A549 (cell line): ENCODE data around the gene ZNF717.

Experiments used
- CHD2 ChIP-seq: fragments of 150-350 bp; IDR thresholded peaks from 2 replicates; pipeline ENCODE4 v1.6.1; 2014; ENCODE audit warnings: low read length; ENCODE audit not compliant: partially characterized antibody
- CTCF ChIP-seq: fragments of >200 bp; sonication (Bioruptor Twin); formaldehyde crosslinking; IDR thresholded peaks from 3 replicates; pipeline ENCODE4 v1.5.1; 2016
- EP300 ChIP-seq, 2 experiments: fragments of >200 bp; sonication (Bioruptor Twin); formaldehyde crosslinking; IDR thresholded peaks; 2 replicates in 1 of 2; 3 replicates in 1 of 2; pipeline ENCODE4 v1.6.1; 2016 to 2017
- ESRRA ChIP-seq: fragments of 150-350 bp; IDR thresholded peaks from 2 replicates; pipeline ENCODE4 v1.6.1; 2014; ENCODE audit warnings: mild to moderate bottlenecking, low read length, borderline replicate concordance
- MAX ChIP-seq: IDR thresholded peaks from 2 replicates; pipeline ENCODE4 v1.6.1; 2012
- MAZ ChIP-seq: fragments of 150-350 bp; IDR thresholded peaks from 2 replicates; pipeline ENCODE4 v1.6.1; 2014; ENCODE audit warnings: antibody characterized with exemption, low read depth, low read length, borderline replicate concordance
- PBX3 ChIP-seq: IDR thresholded peaks from 2 replicates; pipeline ENCODE4 v1.6.1; 2012
- POLR2A ChIP-seq: IDR thresholded peaks from 2 replicates; pipeline ENCODE4 v1.6.1; 2012; ENCODE audit warnings: mild to moderate bottlenecking, low read length
- RAD21 ChIP-seq, 2 experiments: fragments of >200 bp in 1 of 2; sonication (Bioruptor Twin) in 1 of 2; formaldehyde crosslinking in 1 of 2; IDR thresholded peaks in 1 of 2; conservative IDR thresholded peaks in 1 of 2; 2 replicates in 1 of 2; 3 replicates in 1 of 2; pipeline ENCODE4 v1.6.1; 2012 to 2018; ENCODE audit warnings: inconsistent platforms in 1 of 2
- RARB ChIP-seq: fragments of 250-450 bp; sonication (Bioruptor Pico); IDR thresholded peaks from 2 replicates; pipeline ENCODE4 v1.8.0; 2021; ENCODE audit warnings: mild to moderate bottlenecking, moderate library complexity
- RNF2 ChIP-seq: fragments of 200-600 bp; sonication (generic); IDR thresholded peaks from 2 replicates; pipeline ENCODE4 v1.6.1; 2016; ENCODE audit warnings: low read depth, mild to moderate bottlenecking, antibody characterized with exemption, moderate library complexity, borderline replicate concordance
- SREBF2 ChIP-seq: fragments of 450-650 bp; IDR thresholded peaks from 2 replicates; pipeline ENCODE4 v1.6.1; 2014; ENCODE audit warnings: mild to moderate bottlenecking, moderate library complexity

GRCh38 chr3:75782506-75782905 lies 2.8 kb downstream of the ZNF717 start:
- no peak for TF ChIP-seq RAD21 (conservative IDR thresholded peaks at IDR 0.05 in 1 of 2, IDR thresholded peaks at IDR 0.05 in 1 of 2)
- no peak for TF ChIP-seq CHD2
- no peak for TF ChIP-seq POLR2A
- no peak for TF ChIP-seq MAZ
- TF ChIP-seq CTCF = no peak
- TF ChIP-seq RARB = no peak
- no peak for TF ChIP-seq MAX
- TF ChIP-seq SREBF2 = no peak
- no peak for TF ChIP-seq ESRRA
- TF ChIP-seq RNF2 = no peak
- TF ChIP-seq EP300 (IDR thresholded peaks at IDR 0.05) = no peak
- no peak for TF ChIP-seq PBX3
